Activated T-cell treated with anti-CD3 and anti-CD28 coated beads, Interleukin-2, amount 50 U/mL, for 1 hour (primary cell): Measurements from ENCODE around the gene FTSJ3.
"Not testable (repeated sequence)": the region's sequence is repeated elsewhere in the genome, so short reads cannot be mapped to it uniquely, and the experiment has no call there.

Experiments used
- DNase-seq: peaks from one replicate; pipeline ENCODE4 v3.0.0-alpha.2; 2020

Gene FTSJ3

DNA sequence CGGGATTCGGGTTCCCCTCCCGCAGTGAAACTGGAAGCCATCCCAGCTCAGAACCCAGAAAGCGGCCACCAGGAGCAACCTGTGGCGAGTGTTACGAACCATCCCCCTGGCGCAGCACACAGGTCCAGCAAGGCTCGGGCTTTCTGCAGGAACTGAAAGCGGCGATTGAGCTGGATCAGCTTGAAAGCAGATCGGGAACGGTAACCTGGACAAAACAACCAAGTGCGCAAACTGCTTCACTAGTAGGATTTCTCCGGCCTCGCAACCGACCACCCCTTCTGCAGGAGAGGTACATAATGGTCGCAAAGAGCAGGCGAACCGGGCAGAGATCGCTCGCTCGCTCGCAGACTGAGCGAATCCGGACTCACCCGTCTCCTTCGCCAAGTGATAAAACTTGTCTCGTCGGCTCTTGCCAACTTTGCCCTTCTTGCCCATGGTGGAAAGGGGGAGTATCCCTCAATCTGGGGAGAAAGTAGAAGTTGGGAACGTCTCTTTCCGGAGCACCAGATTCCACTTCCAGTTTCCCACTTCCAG is 928 bp downstream of the FTSJ3 start:
- no peak for DNase-seq

DNA sequence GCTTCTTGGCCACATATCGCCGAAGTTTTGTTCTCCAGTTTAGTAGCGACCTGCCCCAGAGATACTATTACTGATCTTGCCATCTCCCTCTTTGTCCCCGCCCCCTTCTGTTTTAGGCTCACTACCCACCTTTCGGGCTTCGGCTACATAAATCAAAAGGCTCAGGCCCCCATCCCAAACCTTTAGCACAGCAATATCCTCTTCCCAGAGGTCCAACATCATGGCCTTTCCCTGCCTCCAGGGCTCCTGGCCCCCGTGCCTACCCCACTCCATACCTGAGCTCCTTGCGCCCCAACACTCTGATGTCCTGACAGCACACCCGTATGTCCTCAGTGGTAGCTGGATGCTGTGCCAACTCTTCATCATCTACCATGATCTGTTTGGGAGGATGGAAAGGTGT is 3.1 kb downstream of the FTSJ3 start:
- no peak for DNase-seq

DNA sequence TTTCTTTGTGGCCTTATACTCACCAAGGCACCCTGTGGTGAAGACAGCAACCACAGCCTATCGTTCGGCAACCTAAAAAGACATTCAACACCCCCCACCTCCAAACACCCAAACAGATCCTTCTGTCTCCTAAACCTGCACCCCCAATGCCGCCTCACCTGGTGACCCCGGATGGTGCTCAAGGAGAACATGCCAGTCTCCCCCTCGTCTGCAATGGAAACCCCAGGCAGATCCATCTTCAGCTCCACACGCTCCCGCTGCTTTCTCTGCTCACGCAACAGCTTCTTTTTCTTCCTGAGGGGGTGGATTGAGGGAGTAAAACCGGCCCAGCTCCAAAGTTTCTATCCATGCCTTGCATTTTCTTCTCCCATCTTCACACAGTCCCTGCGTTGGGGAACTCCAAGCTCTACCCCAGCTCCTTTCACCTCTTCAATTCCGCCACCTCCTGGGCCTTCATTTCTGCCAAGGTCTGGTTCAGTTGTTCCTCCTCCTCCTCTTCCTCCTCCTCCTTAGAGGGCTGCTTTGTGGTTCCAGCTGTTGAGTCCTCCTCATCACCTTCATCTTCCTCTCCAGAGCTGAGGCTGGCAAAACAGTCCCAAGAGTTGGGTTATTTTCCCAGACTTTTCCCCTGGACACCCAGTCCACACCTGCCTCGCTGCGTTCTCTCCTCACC is 3.7 kb downstream of the FTSJ3 start:
- no peak for DNase-seq

DNA sequence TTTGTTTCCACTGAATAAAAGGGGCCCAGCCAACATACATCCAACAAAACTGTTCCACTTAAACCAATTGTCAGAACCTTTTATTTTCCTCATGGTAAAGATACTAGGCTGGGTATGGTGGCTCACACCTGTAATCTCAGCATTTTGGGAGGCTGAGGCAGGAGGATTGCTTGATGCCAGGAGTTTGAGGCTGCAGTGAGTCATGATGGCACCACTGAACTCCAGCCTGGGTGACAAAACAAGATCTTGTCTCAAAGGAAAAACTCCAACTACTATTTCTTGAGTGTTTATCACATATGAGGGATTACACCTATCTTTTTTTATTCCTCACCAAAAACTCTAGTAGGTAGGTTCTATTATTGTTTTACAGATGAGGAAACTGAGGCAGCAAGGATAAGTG is 4.9 kb downstream of the FTSJ3 start:
- DNase-seq = no peak

DNA sequence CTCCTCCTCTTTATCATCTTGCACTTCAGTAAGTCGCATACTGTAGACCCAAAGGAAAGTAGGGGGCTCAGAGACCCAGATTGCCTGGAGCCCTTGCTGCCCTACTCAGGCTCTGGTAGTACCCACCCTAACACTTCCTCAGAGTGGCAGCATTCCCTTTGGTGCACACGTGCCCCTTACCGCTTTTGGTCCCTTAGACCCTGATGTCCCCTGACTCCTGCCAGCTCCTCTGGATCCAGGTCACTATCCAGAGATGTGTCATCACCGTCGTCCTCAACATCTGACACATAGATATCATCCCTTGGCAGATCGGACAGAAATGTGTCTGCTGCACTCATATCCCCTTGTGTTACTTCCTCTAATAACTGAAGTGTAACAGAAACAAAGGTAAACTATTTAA is 5.7 kb downstream of the FTSJ3 start:
- DNase-seq = no peak

DNA sequence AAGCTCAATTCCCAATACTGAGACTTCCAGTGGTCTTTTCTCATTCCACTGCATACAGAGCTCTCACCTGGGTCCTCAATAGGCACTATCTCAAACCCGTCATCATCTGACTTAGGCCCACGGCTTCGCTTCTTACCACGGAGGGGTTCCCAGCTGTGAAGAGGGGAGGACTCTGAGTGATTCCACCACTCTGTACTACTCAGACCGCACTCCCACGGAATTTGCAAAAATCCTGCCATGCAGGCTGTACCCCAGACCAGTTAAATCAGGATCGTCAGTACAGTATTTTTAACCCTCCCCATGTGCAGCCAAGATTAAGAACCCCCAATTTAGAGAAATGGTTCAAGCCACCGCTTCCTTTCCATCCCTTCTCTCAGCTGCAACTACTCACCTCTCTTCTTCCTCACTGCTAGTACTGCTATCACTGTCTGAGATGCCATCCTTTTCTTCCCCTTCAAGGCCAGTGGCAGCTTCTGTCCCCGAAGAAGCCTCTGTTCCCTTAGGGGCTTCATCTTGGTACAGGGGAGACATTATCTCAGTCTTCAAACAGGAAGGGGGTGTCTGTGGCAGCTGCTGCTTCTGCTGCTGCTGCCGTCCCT is 6.4 kb downstream of the FTSJ3 start:
- DNase-seq = no peak

DNA sequence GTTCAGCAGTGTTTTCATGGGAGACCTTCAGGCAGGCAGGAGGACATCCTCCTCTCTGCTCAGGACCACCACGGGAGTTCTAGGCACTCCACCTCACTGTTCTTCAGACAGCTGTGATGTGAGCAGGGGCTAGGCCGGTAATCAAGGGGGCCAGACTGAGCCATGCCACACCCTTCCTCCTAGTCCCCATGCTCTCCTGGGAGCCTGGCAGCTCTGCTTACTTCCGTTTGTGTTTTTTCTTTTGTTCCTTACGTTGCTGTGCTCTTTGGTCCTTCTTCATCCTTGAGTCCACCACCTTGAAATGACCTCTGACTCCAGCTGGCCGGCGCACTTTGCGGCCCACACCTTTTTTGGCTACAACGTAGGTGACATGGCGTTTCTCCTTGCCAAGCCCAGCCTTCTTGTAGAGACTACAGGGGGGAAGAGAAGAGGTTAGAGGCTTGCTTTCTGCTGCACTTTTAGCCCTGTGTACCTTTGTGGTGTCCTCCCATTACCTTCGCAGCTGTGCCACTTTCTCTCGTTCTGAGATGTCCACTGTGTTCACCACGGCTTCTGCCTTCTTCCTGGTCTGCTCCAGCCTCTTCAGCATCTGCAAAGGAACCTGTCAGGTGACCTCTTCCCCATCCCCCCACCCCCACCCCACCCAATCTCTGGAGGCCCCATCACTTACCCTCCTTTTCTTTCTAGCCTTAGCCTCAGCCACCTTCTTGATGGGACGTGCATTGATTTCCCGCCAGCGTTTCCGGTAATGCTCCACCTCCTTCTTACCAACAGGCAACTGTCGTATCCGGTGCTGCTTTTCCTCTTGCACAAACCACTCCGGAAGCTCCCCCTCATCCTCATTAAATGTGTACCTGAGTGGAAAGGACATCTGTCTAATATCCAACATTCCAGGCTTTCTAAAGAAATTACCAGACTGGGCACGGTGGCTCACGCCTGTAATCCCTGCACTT is 7.6 kb downstream of the FTSJ3 start:
- no peak for DNase-seq

DNA sequence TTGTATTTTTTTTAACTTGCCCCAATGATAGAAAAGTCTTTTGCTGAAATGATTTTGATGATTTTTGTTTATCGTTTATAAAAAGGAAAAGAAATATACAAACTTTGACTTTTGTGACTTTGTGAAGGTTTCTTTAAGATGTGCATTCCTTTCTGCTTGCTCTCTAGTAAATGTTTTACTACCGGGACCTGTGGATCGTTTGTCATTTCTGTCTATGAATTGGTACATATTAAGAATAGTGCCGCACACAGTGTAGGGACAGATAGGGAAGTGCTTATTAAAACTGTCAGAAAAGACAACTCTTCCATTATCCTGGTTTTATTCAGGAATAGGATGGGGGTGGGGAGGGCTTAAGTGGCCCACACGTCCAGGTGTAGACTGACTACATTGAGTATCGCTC is 8.3 kb downstream of the FTSJ3 start:
- no peak for DNase-seq

DNA sequence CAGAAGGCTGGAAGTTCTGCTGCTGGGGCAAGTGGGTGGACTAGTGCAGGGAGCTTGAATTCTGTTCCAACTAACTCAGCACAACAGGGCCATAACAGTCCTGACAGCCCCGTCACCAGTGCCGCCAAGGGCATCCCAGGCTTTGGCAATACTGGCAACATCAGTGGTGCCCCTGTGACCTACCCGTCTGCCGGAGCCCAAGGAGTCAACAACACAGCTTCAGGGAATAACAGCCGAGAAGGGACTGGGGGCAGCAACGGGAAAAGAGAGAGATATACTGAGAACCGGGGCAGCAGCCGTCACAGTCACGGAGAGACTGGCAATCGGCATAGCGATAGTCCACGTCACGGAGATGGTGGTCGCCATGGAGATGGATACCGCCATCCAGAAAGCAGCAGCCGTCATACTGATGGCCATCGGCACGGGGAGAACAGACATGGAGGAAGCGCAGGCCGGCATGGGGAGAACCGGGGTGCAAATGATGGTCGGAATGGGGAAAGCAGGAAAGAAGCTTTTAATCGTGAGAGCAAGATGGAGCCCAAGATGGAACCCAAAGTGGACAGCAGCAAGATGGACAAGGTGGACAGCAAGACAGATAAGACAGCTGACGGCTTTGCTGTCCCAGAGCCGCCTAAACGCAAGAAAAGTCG is 9.6 kb downstream of the FTSJ3 start:
- DNase-seq = no peak

DNA sequence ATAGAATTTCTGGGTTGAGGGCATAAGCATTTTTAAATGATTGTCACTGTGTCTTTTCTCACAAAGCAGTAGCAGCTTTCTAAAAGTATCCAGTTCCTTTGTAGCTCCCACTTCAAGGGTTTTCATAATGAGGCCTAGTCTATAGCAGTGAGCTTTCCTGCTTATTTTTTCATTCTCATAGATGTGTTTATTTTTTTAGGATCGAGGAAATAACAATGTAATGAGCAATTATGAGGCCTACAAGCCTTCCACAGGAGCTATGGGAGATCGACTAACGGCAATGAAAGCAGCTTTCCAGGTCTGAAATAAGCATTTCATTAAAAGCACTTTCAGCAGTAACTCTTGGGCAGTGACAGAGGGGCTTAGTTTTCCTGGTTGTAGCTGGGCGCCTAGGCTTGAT is 10.8 kb downstream of the FTSJ3 start:
- no peak for DNase-seq

DNA sequence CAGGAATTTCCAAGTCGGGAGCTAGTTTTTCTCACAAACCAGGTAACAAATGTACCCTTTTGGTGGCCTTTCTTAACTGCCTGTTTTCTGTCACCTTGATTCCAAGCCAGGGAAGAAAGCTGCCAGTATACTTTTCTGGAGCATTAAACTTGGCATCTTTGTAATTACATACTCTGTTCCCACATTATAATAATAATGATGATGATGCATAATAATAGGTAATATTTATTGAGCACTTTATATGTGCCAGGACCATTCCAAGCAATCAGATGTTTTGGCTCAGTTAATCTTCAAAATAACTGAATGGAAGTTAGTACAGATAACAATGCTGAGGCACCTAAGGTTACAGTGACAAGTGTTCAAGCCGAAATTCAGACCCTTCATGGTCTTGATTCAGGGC is 11.3 kb downstream of the FTSJ3 start:
- DNase-seq = no peak

DNA sequence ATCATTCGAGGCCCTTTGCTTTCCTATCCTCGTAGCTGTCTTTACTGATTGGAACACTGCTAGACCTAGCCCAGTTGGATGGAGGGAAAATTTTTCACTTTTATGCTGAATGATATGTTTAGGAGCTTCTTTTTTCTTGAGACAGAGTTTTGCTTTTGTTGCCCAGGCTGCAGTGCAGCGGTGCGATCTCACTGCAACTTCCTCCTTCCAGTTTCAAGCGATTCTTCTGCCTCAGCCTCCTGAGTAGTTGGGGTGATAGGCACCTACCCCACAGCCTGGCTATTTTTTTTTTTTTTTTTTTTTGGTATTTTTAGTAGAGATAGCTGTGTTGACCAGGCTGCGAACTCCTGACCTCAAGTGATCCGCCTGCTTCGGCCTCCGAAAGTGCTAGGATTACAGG is 17.5 kb downstream of the FTSJ3 start:
- DNase-seq = no peak

DNA sequence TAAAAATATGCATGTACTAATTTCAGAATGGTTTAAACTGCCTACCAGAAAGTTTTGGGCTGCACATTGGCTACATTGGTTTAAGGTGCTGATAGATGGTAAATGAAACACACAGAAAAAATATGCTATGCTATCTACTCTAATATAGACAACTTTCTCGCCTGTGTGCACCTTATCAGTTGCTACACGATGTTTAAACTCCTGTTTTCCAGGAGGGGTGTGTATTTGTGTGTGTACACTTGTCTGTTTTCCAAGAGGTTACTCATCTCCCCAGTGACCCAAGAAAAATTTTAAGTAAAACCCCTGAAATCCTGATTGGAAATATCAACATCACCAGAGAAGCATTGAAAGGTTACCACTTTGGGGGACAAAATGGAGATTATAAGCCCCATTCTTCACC is 21.9 kb downstream of the FTSJ3 start:
- DNase-seq = no peak

DNA sequence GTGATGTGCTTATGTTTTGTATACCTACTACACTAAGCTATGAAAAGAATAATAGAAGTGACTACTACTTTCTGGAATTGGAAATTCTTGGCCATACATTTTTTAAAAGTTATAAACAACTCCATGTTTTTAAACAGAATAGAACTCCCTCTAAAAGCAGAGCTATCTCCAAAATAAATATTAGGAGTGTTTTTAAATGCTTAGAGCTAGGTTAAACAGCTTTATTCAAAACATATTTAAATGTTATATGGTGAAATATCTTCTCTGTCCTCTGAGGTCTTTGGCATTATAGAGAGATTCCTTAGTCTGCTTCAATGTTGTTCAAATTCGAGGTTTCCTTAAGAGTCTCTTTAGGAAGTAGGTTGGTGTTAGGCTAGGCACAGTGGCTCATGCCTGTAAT is 23.1 kb downstream of the FTSJ3 start:
- DNase-seq = no peak

DNA sequence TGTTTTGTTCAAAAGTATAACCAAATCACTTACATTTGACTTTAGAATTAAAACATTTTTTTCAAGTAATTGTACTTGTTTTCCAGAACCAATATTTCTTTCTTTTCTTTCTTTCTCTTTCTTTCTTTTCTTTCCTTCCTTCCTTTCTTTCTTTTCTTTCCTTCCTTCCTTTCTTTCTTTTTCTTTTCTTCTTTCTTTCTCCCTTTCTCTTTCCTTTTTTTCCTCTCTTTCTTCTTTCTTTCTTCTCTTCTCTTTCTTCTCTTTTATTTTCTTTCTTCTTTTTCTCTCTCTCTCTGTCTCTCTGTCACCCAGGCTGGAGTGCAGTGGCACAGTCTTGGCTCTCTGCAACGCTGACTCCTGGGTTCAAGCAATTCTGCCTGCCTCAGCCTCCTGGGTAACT is 26.7 kb downstream of the FTSJ3 start:
- no peak for DNase-seq

DNA sequence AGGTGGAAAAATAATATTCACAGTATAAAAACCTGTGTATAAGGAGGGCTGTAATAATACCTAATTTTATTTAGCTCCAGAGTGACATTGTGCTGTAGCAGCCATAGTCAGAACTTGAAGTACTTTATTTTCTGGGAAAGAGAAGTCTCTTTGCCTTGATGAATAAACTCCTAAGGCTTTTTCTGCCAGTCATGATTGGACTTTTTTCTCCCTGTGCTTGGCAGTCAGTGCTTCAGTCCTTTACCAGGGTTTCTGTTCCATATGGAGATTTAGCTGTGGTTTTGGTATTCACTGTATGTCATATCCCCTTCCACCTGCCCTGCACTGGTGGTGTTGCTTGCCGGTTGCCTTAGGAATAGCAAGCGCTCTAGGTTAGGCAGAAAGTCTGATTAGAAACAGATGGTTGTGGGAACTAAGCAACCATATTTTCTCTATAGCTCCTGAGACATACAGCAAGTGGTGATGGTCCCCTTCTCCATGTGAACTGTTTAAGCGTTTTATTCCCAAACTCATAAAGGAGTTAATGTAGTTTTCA is 28.8 kb downstream of the FTSJ3 start:
- DNase-seq = no peak

DNA sequence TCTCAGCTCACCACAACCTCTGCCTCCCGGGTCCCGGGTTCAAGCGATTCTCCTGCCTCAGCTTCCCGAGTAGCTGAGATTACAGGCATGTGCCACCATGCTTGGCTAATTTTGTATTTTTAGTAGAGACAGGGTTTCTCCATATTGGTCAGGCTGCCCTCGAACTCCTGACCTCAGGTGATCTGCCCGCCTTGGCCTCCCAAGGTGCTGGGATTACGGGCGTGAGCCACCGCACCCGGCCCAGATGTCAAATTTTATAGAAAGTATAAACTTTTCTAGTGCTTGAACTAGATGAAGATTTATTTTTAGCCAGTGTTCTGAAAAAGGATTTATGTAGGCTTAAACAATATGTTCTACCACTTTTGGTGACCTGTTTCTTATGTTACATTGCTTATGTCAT is 31.1 kb downstream of the FTSJ3 start:
- not testable (repeated sequence) for DNase-seq

DNA sequence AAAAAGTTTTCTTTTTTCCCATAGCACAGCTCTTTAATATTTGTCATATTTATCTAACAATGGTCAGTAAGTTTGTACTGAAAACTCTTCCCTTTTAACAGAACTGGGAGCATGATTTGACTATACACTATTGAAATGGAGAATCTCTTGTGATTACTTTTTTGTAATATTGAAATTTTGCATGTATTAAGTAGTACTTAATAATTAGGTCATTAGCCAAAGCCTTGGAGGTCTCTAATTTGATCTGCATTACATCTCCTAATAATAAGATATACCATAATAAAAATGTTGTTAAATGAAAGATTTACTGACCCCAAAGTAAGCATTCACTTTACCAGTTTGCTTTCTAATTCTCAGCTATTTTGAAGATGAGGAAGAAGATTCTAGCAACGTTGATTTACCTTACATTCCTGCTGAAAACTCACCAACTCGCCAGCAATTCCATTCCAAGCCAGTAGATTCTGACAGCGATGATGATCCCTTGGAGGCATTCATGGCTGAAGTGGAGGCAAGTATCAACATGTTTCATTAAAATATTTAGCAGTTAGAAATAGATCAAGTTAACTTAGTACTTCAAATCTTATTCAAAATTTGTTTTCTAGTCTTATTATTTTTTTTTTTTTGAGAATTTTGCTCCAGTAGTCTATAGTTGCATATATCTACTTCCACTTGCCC is 35.3 kb downstream of the FTSJ3 start:
- DNase-seq = no peak

DNA sequence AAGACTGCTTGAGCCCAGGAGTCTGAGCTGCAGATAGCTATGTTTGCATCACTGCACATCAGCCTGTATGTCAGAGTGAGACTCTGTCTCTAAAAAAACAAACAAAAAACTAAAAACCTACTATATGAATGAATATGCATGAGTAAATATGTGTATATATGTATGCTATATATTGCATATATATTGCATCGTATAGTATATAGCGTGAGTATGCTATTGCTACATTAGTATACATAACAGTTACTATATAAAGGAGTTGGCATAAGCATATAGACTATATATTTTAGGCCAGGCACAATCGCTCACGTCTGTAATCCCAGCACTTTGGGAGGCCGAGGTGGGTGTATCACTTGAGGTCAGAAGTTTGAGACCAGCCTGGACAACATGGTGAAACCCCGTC is 37.4 kb downstream of the FTSJ3 start:
- no peak for DNase-seq

DNA sequence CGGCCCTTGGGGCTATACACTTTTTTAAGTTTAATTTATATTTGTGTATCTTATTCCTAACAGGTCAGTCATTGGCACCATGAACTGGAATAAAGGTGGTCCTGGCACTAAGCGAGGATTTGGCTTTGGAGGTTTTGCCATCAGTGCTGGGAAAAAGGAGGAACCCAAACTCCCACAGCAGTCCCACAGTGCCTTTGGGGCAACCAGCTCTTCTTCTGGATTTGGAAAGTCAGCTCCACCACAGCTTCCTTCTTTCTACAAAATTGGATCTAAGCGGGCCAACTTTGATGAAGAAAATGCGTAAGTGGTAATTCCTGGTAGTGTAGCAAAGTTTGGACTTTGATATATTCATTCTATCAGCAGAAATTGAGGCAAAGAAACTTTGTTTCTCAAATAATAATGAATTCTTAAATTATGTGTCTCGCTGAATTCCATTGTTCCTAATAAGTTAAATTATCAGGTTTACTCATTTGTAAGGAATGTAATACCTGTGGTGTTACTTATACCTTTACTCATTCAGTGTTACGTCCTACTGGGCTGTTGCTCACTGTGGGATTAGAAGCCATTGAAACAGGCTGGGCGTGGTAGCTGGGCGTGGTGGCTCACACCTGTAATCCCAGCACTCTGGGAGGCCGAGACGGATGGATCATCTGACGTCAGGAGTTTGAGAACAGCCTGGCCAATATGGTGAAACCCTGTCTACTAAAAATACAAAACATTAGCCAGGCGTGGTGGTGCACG is 40.3 kb downstream of the FTSJ3 start:
- no peak for DNase-seq

DNA sequence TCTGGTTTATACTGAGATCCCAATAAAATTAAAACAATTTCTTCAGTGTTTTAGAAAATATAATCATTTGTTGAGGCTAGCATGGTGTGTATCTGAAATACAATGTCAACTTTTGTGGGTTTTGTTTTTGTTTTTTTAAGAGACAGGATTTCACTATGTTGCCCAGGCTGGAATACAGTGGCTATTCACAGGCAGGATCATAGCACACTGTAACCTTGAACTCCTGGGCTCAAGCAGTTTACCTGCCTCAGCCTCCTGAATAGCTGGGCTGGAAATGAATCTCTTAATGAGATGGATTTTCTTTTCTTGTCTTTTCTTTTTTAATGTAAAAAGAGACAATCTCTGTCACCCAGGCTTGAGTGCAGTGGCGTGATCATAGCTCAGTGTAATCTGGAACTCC is 41.3 kb downstream of the FTSJ3 start:
- DNase-seq = no peak

DNA sequence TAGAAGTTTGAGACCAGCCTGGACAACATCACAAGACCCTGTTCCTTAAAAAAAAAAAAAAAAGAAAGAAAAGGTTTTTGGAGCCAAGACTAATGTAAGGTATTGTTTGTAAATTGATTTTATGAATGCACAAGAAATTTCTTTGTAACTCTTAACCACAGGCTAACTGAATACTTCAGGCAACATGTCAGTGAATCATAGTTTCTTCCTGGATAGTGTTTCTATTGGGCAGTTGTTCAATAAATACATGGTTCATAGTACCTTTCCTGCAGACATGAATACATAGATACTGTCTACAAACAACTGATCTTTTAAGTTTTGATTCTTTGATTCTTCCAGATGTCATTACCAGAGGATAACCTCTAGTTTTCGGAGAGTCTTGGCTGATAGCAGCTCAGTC is 41.9 kb downstream of the FTSJ3 start:
- DNase-seq = no peak
